ENCODE data around the gene UBE2E3. TPM values are rescaled to one million over a fixed set of nuclear protein-coding genes. Genes with fewer than 3 reads are reported as not detected.

UBE2E3 gene
- total RNA-seq, 6 experiments from 2014 or later = 21.0 to 45.5 (median 31.0) TPM

GRCh38 chr2:180971811-180972210, 8.6 kb upstream of the UBE2E3 start:
- no peaks in the 10 kb centered on the region for H3K4me1 ChIP-seq
- no peak overlapping the region for H3K4me3 ChIP-seq
- H3K27me3 ChIP-seq = no peaks in the 10 kb centered on the region
- intact Hi-C loops (cut with DNase I) = no loop called here
- WGBS (ENCODE audit: insufficient coverage, low coverage, low lambda C conversion rate, missing lambda C conversion rate) = 100% methylated on average over 1 of the region's 1 CpG
- no peaks in the 10 kb centered on the region for H3K36me3 ChIP-seq
- TF ChIP-seq CTCF (IDR thresholded peaks at IDR 0.05) = no peak
- TF ChIP-seq POLR2A (IDR thresholded peaks at IDR 0.05) = no peak
- ATAC-seq (no peak), DNase-seq (no peak)
- no peak overlapping the region for H3K27ac ChIP-seq
- H3K9me3 ChIP-seq = no peaks in the 10 kb centered on the region

GRCh38 chr2:180975585-180975984, 4.8 kb upstream of the UBE2E3 start:
- no peaks in the 10 kb centered on the region for H3K36me3 ChIP-seq
- no peak overlapping the region for H3K27ac ChIP-seq
- H3K4me3 ChIP-seq = no peak overlapping the region
- H3K27me3 ChIP-seq = no peaks in the 10 kb centered on the region
- ATAC-seq = no peak
- TF ChIP-seq POLR2A (IDR thresholded peaks at IDR 0.05) (no peak), CTCF (IDR thresholded peaks at IDR 0.05) (no peak)
- WGBS (ENCODE audit: insufficient coverage, low coverage, low lambda C conversion rate, missing lambda C conversion rate) = 78% methylated on average over 2 of the region's 2 CpGs
- no peaks in the 10 kb centered on the region for H3K9me3 ChIP-seq
- no peaks in the 10 kb centered on the region for H3K4me1 ChIP-seq
- intact Hi-C loops (cut with DNase I) = no loop called here
- no peak for DNase-seq

GRCh38 chr2:180978903-180979748, 1.3 kb upstream of the UBE2E3 start:
- Histone ChIP-seq H3K36me3 (no peaks in the 10 kb centered on the region), H3K27ac (peak overlapping the region in 2 of 3 donors; percentile 73 to 81), H3K4me3 (peak overlapping the region in 2 of 3 donors; percentile 59 to 69), H3K27me3 (no peaks in the 10 kb centered on the region), H3K4me1 (peaks cover 0 to 18% (median 10%) of the 10 kb centered on the region in 4 donors), H3K9me3 (no peaks in the 10 kb centered on the region)
- WGBS (ENCODE audit: insufficient coverage, low coverage, low lambda C conversion rate, missing lambda C conversion rate) = 40% methylated on average over 6 of the region's 7 CpGs
- intact Hi-C loops (cut with DNase I) = no loop called here
- DNase-seq (no peak), ATAC-seq (no peak)
- TF ChIP-seq CTCF (IDR thresholded peaks at IDR 0.05) (no peak), POLR2A (IDR thresholded peaks at IDR 0.05) (no peak)

GRCh38 chr2:180979749-180980105, 678 bp upstream of the UBE2E3 start:
- TF ChIP-seq POLR2A (IDR thresholded peaks at IDR 0.05) (no peak), CTCF (IDR thresholded peaks at IDR 0.05) (no peak)
- no peaks in the 10 kb centered on the region for H3K36me3 ChIP-seq
- H3K4me3 ChIP-seq = peak overlapping the region; percentile 54 to 69 (median 59)
- ATAC-seq = no peak
- DNase-seq = no peak
- no peaks in the 10 kb centered on the region for H3K9me3 ChIP-seq
- WGBS (ENCODE audit: insufficient coverage, low coverage, low lambda C conversion rate, missing lambda C conversion rate) = 13% methylated on average over 9 of the region's 9 CpGs
- intact Hi-C loops (cut with DNase I) = no loop called here
- H3K27ac ChIP-seq = peak overlapping the region; percentile 71 to 81 (median 73)
- H3K4me1 ChIP-seq = peaks cover 0 to 22% (median 15%) of the 10 kb centered on the region in 4 donors
- no peaks in the 10 kb centered on the region for H3K27me3 ChIP-seq
